Neural cell (in vitro differentiated cells): Measurements from ENCODE around the gene RGS19. TPM values are rescaled to one million over a fixed set of nuclear protein-coding genes. Genes with fewer than 3 reads are reported as not detected.
A peak's percentile ranks its signal among the peaks of the same experiment; 100 is the strongest.

Experiments used
- H2AFZ ChIP-seq: fragments of 200-600, 300-800 bp; sonication (generic), shearing (Covaris generic); 2 replicates; pipeline ENCODE4 v1.6.0; 2014; ENCODE audit warnings: low read depth, mild to moderate bottlenecking, antibody characterized with exemption, low read length, moderate library complexity
- H3F3A ChIP-seq: fragments of 200-600 bp; shearing (Covaris generic); 2 replicates; pipeline ENCODE4 v1.6.1; 2016; ENCODE audit warnings: mild to moderate bottlenecking, moderate library complexity, mixed read lengths, antibody characterized with exemption, low read length; ENCODE audit not compliant: insufficient read depth, poor library complexity, severe bottlenecking
- H3K27ac ChIP-seq: fragments of 200-600, 300-800 bp; sonication (generic), shearing (Covaris generic); 2 replicates; pipeline ENCODE4 v1.5.1; 2014; ENCODE audit warnings: mild to moderate bottlenecking, low read length, moderate library complexity
- H3K27me3 ChIP-seq: fragments of 300-800, 200-600 bp; sonication (generic), shearing (Covaris generic); 2 replicates; pipeline ENCODE4 v1.6.0; 2014; ENCODE audit warnings: mild to moderate bottlenecking, low read depth, low read length, moderate library complexity; ENCODE audit not compliant: insufficient read depth
- H3K36me3 ChIP-seq: fragments of 300-800, 200-600 bp; sonication (generic), shearing (Covaris generic); 2 replicates; pipeline ENCODE4 v1.5.1; 2014; ENCODE audit warnings: mild to moderate bottlenecking, antibody characterized with exemption, low read length, moderate library complexity; ENCODE audit not compliant: insufficient read depth
- H3K4me2 ChIP-seq: fragments of 300-800, 200-600 bp; sonication (generic), shearing (Covaris generic); 2 replicates; pipeline ENCODE4 v1.6.0; 2014; ENCODE audit warnings: mild to moderate bottlenecking, low read length
- H3K4me3 ChIP-seq: fragments of 300-800, 200-600 bp; sonication (generic), shearing (Covaris generic); 2 replicates; pipeline ENCODE4 v1.5.1; 2014; ENCODE audit warnings: mild to moderate bottlenecking, low read length, moderate library complexity
- H3K79me2 ChIP-seq: fragments of 200-600 bp; shearing (Covaris generic); replicated peaks from 2 replicates; pipeline ENCODE4 v1.6.0; 2014; ENCODE audit warnings: mild to moderate bottlenecking, low read length, moderate library complexity; ENCODE audit not compliant: insufficient read depth
- H3K9ac ChIP-seq: fragments of 300-800, 200-600 bp; sonication (generic), shearing (Covaris generic); 2 replicates; pipeline ENCODE4 v1.6.1; 2016; ENCODE audit warnings: mild to moderate bottlenecking, low read length, mixed read lengths
- H3K9me2 ChIP-seq: fragments of 200-600 bp; shearing (Covaris generic); 2 replicates; pipeline ENCODE4 v1.6.1; 2016; ENCODE audit warnings: mild to moderate bottlenecking, low read length, mixed read lengths; ENCODE audit not compliant: insufficient read depth
- H3K9me3 ChIP-seq: fragments of 200-600, 300-800 bp; sonication (generic), shearing (Covaris generic); 2 replicates; pipeline ENCODE4 v1.6.1; 2016; ENCODE audit warnings: mild to moderate bottlenecking, mixed run types, low read length, moderate library complexity, mixed read lengths
- H4K20me1 ChIP-seq: fragments of 200-600 bp; shearing (Covaris generic); 2 replicates; pipeline ENCODE4 v1.6.1; 2016; ENCODE audit warnings: mild to moderate bottlenecking, mixed run types; ENCODE audit not compliant: insufficient read depth
- CTCF ChIP-seq: fragments of 450-650 bp; IDR thresholded peaks from 2 replicates; pipeline ENCODE4 v1.5.1; 2014; ENCODE audit warnings: antibody characterized with exemption, mild to moderate bottlenecking, moderate library complexity; ENCODE audit not compliant: poor library complexity, severe bottlenecking
- EP300 ChIP-seq: fragments of 450-650 bp; conservative IDR thresholded peaks from 2 replicates; pipeline ENCODE4 v1.6.1; 2014; ENCODE audit warnings: antibody characterized with exemption, mild to moderate bottlenecking, moderate library complexity; ENCODE audit not compliant: poor library complexity, severe bottlenecking
- EZH2 ChIP-seq: fragments of 200-600, 300-800 bp; shearing (Covaris generic), sonication (generic); IDR thresholded peaks from 2 replicates; pipeline ENCODE4 v1.6.1; 2014; ENCODE audit warnings: antibody characterized with exemption, low read length, borderline replicate concordance, mild to moderate bottlenecking; ENCODE audit not compliant: insufficient read depth, poor library complexity, severe bottlenecking
- MXI1 ChIP-seq: fragments of 450-650 bp; conservative IDR thresholded peaks from 2 replicates; pipeline ENCODE4 v1.6.1; 2014; ENCODE audit warnings: antibody characterized with exemption, mild to moderate bottlenecking; ENCODE audit not compliant: poor library complexity, severe bottlenecking
- POLR2AphosphoS5 ChIP-seq: IDR thresholded peaks from 2 replicates; pipeline ENCODE4 v1.6.1; 2012
- RAD21 ChIP-seq: fragments of 450-650 bp; conservative IDR thresholded peaks from 2 replicates; pipeline ENCODE4 v1.6.1; 2014; ENCODE audit warnings: antibody characterized with exemption, mild to moderate bottlenecking, moderate library complexity
- REST ChIP-seq: IDR thresholded peaks from 2 replicates; pipeline ENCODE4 v1.6.1; 2012; ENCODE audit warnings: borderline replicate concordance
- SMC3 ChIP-seq: fragments of 450-650 bp; conservative IDR thresholded peaks from 2 replicates; pipeline ENCODE4 v1.6.1; 2014; ENCODE audit warnings: antibody characterized with exemption, mild to moderate bottlenecking, moderate library complexity; ENCODE audit not compliant: poor library complexity
- TAF1 ChIP-seq: IDR thresholded peaks from 2 replicates; pipeline ENCODE4 v1.6.1; 2012; ENCODE audit warnings: low read depth
- polyA plus RNA-seq: library from polyadenylated mRNA; depleted of rRNA; stranded (reverse); fragments of >200 nt; gene quantifications from 2 replicates; pipeline ENCODE4 v1.2.3, GENCODE V29; 2014

The RGS19 gene
- polyA plus RNA-seq, 1 donor from 2014 or later, result 3.4 TPM

GRCh38 chr20:64095455-64095854, 16.1 kb upstream of the RGS19 start:
- Histone ChIP-seq H3K4me3 (peak overlapping the region; percentile 25), H3K27me3 (no peaks in the 10 kb centered on the region), H3K27ac (no peak overlapping the region), H3K4me2 (no peak overlapping the region), H3K9me3 (no peaks in the 10 kb centered on the region), H3F3A (no peaks in the 10 kb centered on the region), H3K9me2 (no peaks in the 10 kb centered on the region), H2AFZ (no peak overlapping the region), H4K20me1 (no peaks in the 10 kb centered on the region), H3K9ac (no peak overlapping the region), H3K79me2 (peaks cover 6% of the 10 kb centered on the region), H3K36me3 (no peaks in the 10 kb centered on the region)
- no peak for TF ChIP-seq EP300
- no peak for TF ChIP-seq EZH2
- no peak for TF ChIP-seq POLR2AphosphoS5
- no peak for TF ChIP-seq CTCF
- TF ChIP-seq RAD21, result no peak
- TF ChIP-seq REST, result no peak
- TF ChIP-seq SMC3, result no peak
- no peak for TF ChIP-seq MXI1
- TF ChIP-seq TAF1, result no peak

GRCh38 chr20:64093013-64093503, 13.7 kb upstream of the RGS19 start:
- Histone ChIP-seq H3K9me2 (no peaks in the 10 kb centered on the region), H3K9me3 (no peaks in the 10 kb centered on the region), H3K27ac (peak overlapping the region; percentile 91), H3K4me3 (peak overlapping the region; percentile 73), H2AFZ (no peak overlapping the region), H4K20me1 (no peaks in the 10 kb centered on the region), H3K36me3 (no peaks in the 10 kb centered on the region), H3K4me2 (peak overlapping the region; percentile 93), H3K27me3 (no peaks in the 10 kb centered on the region), H3K79me2 (peaks cover 6% of the 10 kb centered on the region), H3K9ac (peak overlapping the region; percentile 79), H3F3A (no peaks in the 10 kb centered on the region)
- TF ChIP-seq EZH2 (no peak), CTCF (no peak), SMC3 (no peak), MXI1 (no peak), TAF1 (no peak), RAD21 (no peak), EP300 (no peak), REST (no peak), POLR2AphosphoS5 (no peak)
